ENCODE results near the gene MLH1. TPM values are rescaled to one million over a fixed set of nuclear protein-coding genes. Genes with fewer than 3 reads are reported as not detected.
"Not testable (repeated sequence)": the region's sequence is repeated elsewhere in the genome, so short reads cannot be mapped to it uniquely, and the experiment has no call there.

MLH1 gene
- total RNA-seq, 1 donor = 36.1 TPM

GRCh38 chr3:37031096-37031682 is 37.9 kb downstream of the MLH1 start:
- DNase-seq (ENCODE audit: low read depth in 2 of 3, low spot score in 2 of 3) = no peak

GRCh38 chr3:37032961-37033360 is 39.6 kb downstream of the MLH1 start:
- no peak for DNase-seq (ENCODE audit: low read depth in 2 of 3, low spot score in 2 of 3)

GRCh38 chr3:37037352-37037751 is 44.0 kb downstream of the MLH1 start:
- DNase-seq (ENCODE audit: low read depth in 2 of 3, low spot score in 2 of 3) = no peak

GRCh38 chr3:37039161-37039846 is 46.0 kb downstream of the MLH1 start:
- no peak for DNase-seq (ENCODE audit: low read depth in 2 of 3, low spot score in 2 of 3)

- DNase-seq (ENCODE audit: low read depth in 2 of 3, low spot score in 2 of 3) = no peak
Observed at GRCh38 chr3:37040231-37040630, 46.9 kb downstream of the MLH1 start.

GRCh38 chr3:37041546-37042195 is 48.4 kb downstream of the MLH1 start:
- DNase-seq (ENCODE audit: low read depth in 2 of 3, low spot score in 2 of 3) = no peak

GRCh38 chr3:37042712-37043111 is 49.4 kb downstream of the MLH1 start:
- DNase-seq (ENCODE audit: low read depth in 2 of 3, low spot score in 2 of 3) = not testable (repeated sequence)

- no peak for DNase-seq (ENCODE audit: low read depth in 2 of 3, low spot score in 2 of 3)
Observed at GRCh38 chr3:37050282-37050681, 57.0 kb downstream of the MLH1 start.

GRCh38 chr3:37052860-37053259 is 59.5 kb downstream of the MLH1 start:
- DNase-seq (ENCODE audit: low read depth in 2 of 3, low spot score in 2 of 3) = no peak

GRCh38 chr3:37053337-37053736 is 60.0 kb downstream of the MLH1 start:
- DNase-seq (ENCODE audit: low read depth in 2 of 3, low spot score in 2 of 3) = no peak

- no peak for DNase-seq (ENCODE audit: low read depth in 2 of 3, low spot score in 2 of 3)
Observed at GRCh38 chr3:37053753-37054152, 60.4 kb downstream of the MLH1 start.

- no peak for DNase-seq (ENCODE audit: low read depth in 2 of 3, low spot score in 2 of 3)
Observed at GRCh38 chr3:37054370-37054769, 61.1 kb downstream of the MLH1 start.

- DNase-seq (ENCODE audit: low read depth in 2 of 3, low spot score in 2 of 3) = not testable (repeated sequence)
Observed at GRCh38 chr3:37055077-37055476, 61.8 kb downstream of the MLH1 start.

GRCh38 chr3:37056826-37057225 is 63.5 kb downstream of the MLH1 start:
- no peak for DNase-seq (ENCODE audit: low read depth in 2 of 3, low spot score in 2 of 3)

- DNase-seq (ENCODE audit: low read depth in 2 of 3, low spot score in 2 of 3) = no peak
Observed at GRCh38 chr3:37058117-37058516, 64.8 kb downstream of the MLH1 start.

GRCh38 chr3:37064747-37065146 is 71.4 kb downstream of the MLH1 start:
- DNase-seq (ENCODE audit: low read depth in 2 of 3, low spot score in 2 of 3) = no peak

- DNase-seq (ENCODE audit: low read depth in 2 of 3, low spot score in 2 of 3) = no peak
Observed at GRCh38 chr3:37067577-37067976, 74.3 kb downstream of the MLH1 start.

- DNase-seq (ENCODE audit: low read depth in 2 of 3, low spot score in 2 of 3) = no peak
Observed at GRCh38 chr3:37068031-37068430, 74.7 kb downstream of the MLH1 start.

GRCh38 chr3:37071921-37072320 is 78.6 kb downstream of the MLH1 start:
- DNase-seq (ENCODE audit: low read depth in 2 of 3, low spot score in 2 of 3) = no peak

GRCh38 chr3:37072892-37073291 is 79.6 kb downstream of the MLH1 start:
- peak in 2 of 3 donors; percentile 31 to 66 for DNase-seq (ENCODE audit: low read depth in 2 of 3, low spot score in 2 of 3)

- no peak for DNase-seq (ENCODE audit: low read depth in 2 of 3, low spot score in 2 of 3)
Observed at GRCh38 chr3:37074178-37074577, 80.9 kb downstream of the MLH1 start.

GRCh38 chr3:37075955-37076354 is 82.6 kb downstream of the MLH1 start:
- no peak for DNase-seq (ENCODE audit: low read depth in 2 of 3, low spot score in 2 of 3)
